ENCODE data around the gene ICA1L. TPM values are rescaled to one million over a fixed set of nuclear protein-coding genes. Genes with fewer than 3 reads are reported as not detected.
"Not testable (repeated sequence)": the region's sequence is repeated elsewhere in the genome, so short reads cannot be mapped to it uniquely, and the experiment has no call there.

ICA1L gene
- total RNA-seq, 2 donors from 2014 or later = 5.2 to 9.7 TPM

GRCh38 chr2:202824901-202825300 lies 46.7 kb downstream of the ICA1L start:
- DNase-seq (ENCODE audit: low spot score) = no peak
- Mint-ChIP-seq H3K4me3 (no peak overlapping the region), H3K27ac (no peak overlapping the region), H3K9me3 (no peaks in the 10 kb centered on the region), H3K36me3 (peaks cover 5% of the 10 kb centered on the region), H3K27me3 (no peaks in the 10 kb centered on the region), H3K4me1 (ENCODE audit: low read depth in 2 of 2) (no peaks in the 10 kb centered on the region)
- no peak for ATAC-seq

- no peaks in the 10 kb centered on the region for H3K9me3 Mint-ChIP-seq
- H3K4me3 Mint-ChIP-seq = no peak overlapping the region
- DNase-seq (ENCODE audit: low spot score) = no peak
- no peaks in the 10 kb centered on the region for H3K27me3 Mint-ChIP-seq
- no peak overlapping the region for H3K27ac Mint-ChIP-seq
- ATAC-seq = no peak
- peaks cover 5% of the 10 kb centered on the region for H3K36me3 Mint-ChIP-seq
- no peaks in the 10 kb centered on the region for H3K4me1 Mint-ChIP-seq (ENCODE audit: low read depth in 2 of 2)
Observed at GRCh38 chr2:202822411-202822810, 49.2 kb downstream of the ICA1L start.

DNA sequence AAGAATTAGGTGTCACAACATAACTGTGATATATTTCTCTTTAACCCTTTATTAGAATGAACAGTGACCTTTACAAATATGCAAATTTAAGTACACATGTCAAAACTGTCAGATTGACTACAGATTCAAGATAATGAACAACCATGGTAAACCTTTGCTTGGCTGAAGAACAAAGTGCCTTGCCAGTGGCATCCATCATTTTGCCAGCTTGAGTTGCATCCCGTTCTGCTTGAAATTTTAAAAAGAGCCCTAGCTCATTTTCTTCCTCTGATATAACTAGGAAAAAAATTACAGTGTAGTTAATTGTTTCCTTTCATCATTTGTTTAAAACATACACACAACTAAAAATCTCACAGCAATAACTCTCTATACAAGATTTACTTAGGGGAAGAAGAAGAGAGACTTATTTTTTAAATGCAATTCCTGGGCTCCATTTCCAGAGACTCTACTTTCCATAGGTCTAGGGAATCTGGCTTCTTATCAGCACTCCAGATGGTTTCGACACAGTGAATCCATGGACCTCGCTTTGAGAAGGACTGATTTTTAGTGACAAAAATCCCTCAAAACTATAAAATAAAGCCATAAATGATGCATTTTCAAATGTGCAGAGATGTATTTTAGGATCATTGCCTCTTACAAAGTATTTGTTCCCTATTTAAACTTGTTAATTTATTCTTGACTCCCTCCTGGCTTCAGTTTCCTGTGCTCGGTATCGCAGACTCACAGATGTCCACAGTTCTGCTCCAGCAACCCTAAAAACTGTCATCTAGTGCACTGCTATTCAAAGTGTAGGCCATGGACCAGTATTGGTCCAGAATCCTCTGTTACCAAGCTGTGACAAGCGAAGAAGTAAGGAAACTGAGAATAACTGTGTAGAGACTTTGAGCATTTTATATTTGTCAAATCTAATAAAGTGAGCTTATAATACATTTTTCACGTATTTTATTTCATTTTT lies 50.1 kb downstream of the ICA1L start:
- no peaks in the 10 kb centered on the region for H3K4me1 Mint-ChIP-seq (ENCODE audit: low read depth in 2 of 2)
- no peak overlapping the region for H3K27ac Mint-ChIP-seq
- peaks cover 5% of the 10 kb centered on the region for H3K36me3 Mint-ChIP-seq
- H3K27me3 Mint-ChIP-seq = no peaks in the 10 kb centered on the region
- no peaks in the 10 kb centered on the region for H3K9me3 Mint-ChIP-seq
- H3K4me3 Mint-ChIP-seq = no peak overlapping the region
- ATAC-seq (no peak), DNase-seq (ENCODE audit: low spot score) (no peak)

DNA sequence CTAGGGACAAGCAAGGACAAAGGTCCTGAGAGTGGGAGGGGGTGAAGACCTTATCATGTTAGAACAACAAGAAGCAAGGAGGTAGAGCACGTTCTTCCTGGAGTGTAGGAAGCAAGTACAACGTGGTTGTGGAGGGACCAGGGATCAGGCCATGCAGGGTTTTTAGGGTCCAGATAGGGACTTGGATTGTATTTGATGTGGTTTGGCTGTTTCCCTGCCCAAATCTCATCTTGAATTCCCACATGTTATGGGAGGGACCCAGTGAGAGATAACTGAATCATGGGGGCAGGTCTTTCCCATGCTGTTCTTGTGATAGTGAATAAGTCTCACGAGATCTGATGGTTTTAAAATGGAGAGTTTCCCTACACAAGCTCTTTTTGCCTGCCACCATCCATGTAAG lies 53.2 kb downstream of the ICA1L start:
- DNase-seq (ENCODE audit: low spot score) = no peak
- Mint-ChIP-seq H3K27ac (no peak overlapping the region), H3K27me3 (no peaks in the 10 kb centered on the region), H3K4me1 (ENCODE audit: low read depth in 2 of 2) (no peaks in the 10 kb centered on the region), H3K4me3 (no peak overlapping the region), H3K36me3 (peaks cover 4% of the 10 kb centered on the region), H3K9me3 (no peaks in the 10 kb centered on the region)
- ATAC-seq = no peak

- Mint-ChIP-seq H3K27me3 (no peaks in the 10 kb centered on the region), H3K27ac (no peak overlapping the region), H3K9me3 (no peaks in the 10 kb centered on the region), H3K4me1 (ENCODE audit: low read depth in 2 of 2) (no peaks in the 10 kb centered on the region), H3K4me3 (no peak overlapping the region), H3K36me3 (peaks cover 4% of the 10 kb centered on the region)
- no peak for ATAC-seq
- DNase-seq (ENCODE audit: low spot score) = no peak
Observed at GRCh38 chr2:202817771-202818170, 53.8 kb downstream of the ICA1L start.

- no peak overlapping the region for H3K27ac Mint-ChIP-seq
- H3K9me3 Mint-ChIP-seq = no peaks in the 10 kb centered on the region
- ATAC-seq (no peak), DNase-seq (ENCODE audit: low spot score) (no peak)
- H3K4me1 Mint-ChIP-seq (ENCODE audit: low read depth in 2 of 2) = no peaks in the 10 kb centered on the region
- H3K27me3 Mint-ChIP-seq = no peaks in the 10 kb centered on the region
- H3K36me3 Mint-ChIP-seq = peaks cover 4% of the 10 kb centered on the region
- H3K4me3 Mint-ChIP-seq = no peak overlapping the region
Observed at GRCh38 chr2:202815548-202816360, 55.8 kb downstream of the ICA1L start.

DNA sequence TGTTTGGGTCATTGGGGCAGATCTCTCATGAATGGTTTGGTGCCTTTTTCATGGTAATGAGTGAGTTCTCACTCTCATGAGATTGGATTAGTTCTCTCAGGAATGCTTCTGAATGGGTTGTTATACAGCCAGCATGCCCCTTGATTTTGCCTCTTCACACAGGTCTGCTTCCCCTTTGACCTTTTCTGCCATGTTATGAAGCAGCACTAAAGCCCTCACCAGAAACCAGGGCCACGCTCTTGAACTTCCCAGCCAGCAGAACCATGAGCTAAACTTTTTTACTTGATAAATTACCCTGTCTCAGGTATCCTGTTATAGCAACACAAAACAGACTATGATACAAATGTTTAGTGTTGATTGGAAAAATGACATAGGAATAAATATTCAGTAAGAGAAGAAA lies 57.3 kb downstream of the ICA1L start:
- no peak for ATAC-seq
- no peak overlapping the region for H3K27ac Mint-ChIP-seq
- H3K4me3 Mint-ChIP-seq = no peak overlapping the region
- no peaks in the 10 kb centered on the region for H3K27me3 Mint-ChIP-seq
- no peak for DNase-seq (ENCODE audit: low spot score)
- peaks cover 4% of the 10 kb centered on the region for H3K36me3 Mint-ChIP-seq
- H3K4me1 Mint-ChIP-seq (ENCODE audit: low read depth in 2 of 2) = no peaks in the 10 kb centered on the region
- no peaks in the 10 kb centered on the region for H3K9me3 Mint-ChIP-seq

DNA sequence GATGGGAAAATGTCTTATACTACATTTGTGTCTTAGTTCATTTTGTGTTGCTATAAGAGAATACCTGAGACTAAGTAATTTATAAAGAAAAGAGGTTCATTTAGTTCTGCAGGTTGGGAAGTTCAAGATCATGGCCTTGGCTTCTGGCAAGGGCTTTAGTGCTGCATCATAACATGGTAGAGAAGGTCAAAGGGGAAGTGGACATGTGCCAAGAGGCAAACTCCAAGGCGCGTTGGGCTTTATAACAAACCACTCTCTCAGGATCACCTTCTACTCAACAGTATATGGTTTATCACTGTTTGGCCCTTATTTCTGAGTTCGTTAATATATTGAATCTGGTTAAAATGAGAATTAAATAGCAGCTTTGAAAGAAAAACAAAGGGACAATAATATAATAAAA lies 58.2 kb downstream of the ICA1L start:
- H3K4me1 Mint-ChIP-seq (ENCODE audit: low read depth in 2 of 2) = no peaks in the 10 kb centered on the region
- ATAC-seq = no peak

DNA sequence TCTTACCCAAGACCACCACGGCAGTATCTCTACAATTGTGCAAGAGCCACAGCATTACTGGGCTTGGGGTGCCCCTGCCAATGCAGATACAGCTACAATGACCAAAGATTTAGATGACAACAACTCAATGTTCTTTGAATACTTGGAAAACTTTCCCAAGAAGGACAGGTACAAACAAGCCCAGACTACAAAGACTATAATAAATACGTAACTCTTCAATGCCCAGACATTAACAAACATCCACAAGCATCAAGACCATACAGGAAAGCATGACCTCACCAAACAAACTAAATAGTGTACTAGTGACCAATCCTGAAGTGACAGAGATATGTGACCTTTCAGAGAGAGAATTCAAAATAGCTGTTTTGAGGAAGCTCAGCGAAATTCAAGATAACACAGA lies 62.8 kb downstream of the ICA1L start:
- no peak overlapping the region for H3K27ac Mint-ChIP-seq

More for the DNA sequence above, 58.2 kb downstream of the ICA1L start:
- DNase-seq (ENCODE audit: low spot score) = no peak
- H3K4me3 Mint-ChIP-seq = no peak overlapping the region
- peaks cover 8% of the 10 kb centered on the region for H3K36me3 Mint-ChIP-seq
- no peaks in the 10 kb centered on the region for H3K27me3 Mint-ChIP-seq
- no peak overlapping the region for H3K27ac Mint-ChIP-seq
- H3K9me3 Mint-ChIP-seq = no peaks in the 10 kb centered on the region

DNA sequence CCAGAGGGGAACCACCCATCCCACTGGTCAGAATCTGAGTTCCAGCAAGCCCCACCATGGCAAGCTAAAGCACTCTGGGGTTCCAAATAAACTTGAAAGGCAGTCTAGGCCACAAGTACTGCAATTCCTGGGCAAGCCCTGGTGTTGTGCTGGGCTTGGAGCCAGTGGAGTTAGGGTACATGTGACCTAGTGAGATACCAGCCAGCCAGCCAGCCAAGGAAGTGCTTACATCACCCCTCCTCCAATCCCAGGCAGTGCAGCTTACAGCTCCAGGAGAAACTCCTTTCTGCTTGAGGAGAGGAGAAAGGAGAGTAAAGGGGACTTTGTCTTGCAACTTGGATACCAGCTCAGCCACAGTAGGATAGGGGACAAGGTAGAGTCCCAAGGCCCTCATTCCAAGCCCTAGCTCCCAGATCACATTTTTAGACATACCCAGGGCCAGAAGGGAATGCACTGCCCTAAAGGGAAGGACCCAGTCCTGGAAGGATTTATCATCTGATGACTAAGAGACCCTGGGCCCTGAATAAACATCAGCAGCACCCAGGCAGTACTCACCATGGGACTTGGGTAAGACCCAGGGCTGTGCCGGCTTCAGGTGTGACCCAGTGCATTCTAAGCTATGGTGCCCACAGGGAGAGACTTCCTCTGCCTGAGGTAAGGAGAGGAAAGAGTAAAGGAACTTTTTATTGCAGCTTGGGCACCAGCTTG lies 64.0 kb downstream of the ICA1L start:
- not testable (repeated sequence) for H3K27ac Mint-ChIP-seq; H3K9me3 Mint-ChIP-seq; H3K27me3 Mint-ChIP-seq; DNase-seq (ENCODE audit: low spot score); H3K4me3 Mint-ChIP-seq; H3K4me1 Mint-ChIP-seq (ENCODE audit: low read depth in 2 of 2); H3K36me3 Mint-ChIP-seq
- ATAC-seq = peak in 1 of 2 donors; percentile 50

More for the DNA sequence above, 62.8 kb downstream of the ICA1L start:
- ATAC-seq (no peak), DNase-seq (ENCODE audit: low spot score) (no peak)
- H3K4me1 Mint-ChIP-seq (ENCODE audit: low read depth in 2 of 2) = no peaks in the 10 kb centered on the region
- H3K27me3 Mint-ChIP-seq = no peaks in the 10 kb centered on the region
- no peaks in the 10 kb centered on the region for H3K9me3 Mint-ChIP-seq
- no peak overlapping the region for H3K4me3 Mint-ChIP-seq
- H3K36me3 Mint-ChIP-seq = peaks cover 4% of the 10 kb centered on the region

DNA sequence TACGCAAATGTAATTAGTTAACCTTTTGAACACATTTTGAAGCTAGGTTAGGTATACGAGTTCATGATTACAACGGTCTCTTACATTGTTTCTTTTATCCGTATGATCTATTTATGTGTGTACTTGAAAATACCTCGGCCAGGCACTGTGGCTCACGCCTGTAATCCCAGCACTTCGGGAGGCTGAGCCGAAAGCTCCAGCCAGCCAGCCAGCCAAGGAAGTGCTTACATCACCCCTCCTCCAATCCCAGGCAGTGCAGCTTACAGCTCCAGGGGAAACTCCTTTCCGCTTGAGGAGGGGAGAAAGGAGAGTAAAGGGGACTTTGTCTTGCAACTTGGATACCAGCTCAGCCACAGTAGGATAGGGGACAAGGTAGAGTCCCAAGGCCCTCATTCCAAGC lies 65.7 kb downstream of the ICA1L start:
- H3K36me3 Mint-ChIP-seq; H3K4me3 Mint-ChIP-seq; H3K27ac Mint-ChIP-seq; ATAC-seq; H3K27me3 Mint-ChIP-seq; DNase-seq (ENCODE audit: low spot score); H3K4me1 Mint-ChIP-seq (ENCODE audit: low read depth in 2 of 2); H3K9me3 Mint-ChIP-seq: not testable (repeated sequence)

- no peaks in the 10 kb centered on the region for H3K27me3 Mint-ChIP-seq
- H3K9me3 Mint-ChIP-seq = peaks cover 3% of the 10 kb centered on the region
- peaks cover 10% of the 10 kb centered on the region for H3K36me3 Mint-ChIP-seq
- no peak for ATAC-seq
- H3K4me1 Mint-ChIP-seq (ENCODE audit: low read depth in 2 of 2) = no peaks in the 10 kb centered on the region
- no peak overlapping the region for H3K27ac Mint-ChIP-seq
- H3K4me3 Mint-ChIP-seq = no peak overlapping the region
- no peak for DNase-seq (ENCODE audit: low spot score)
Observed at GRCh38 chr2:202797944-202798343, 73.6 kb downstream of the ICA1L start.

DNA sequence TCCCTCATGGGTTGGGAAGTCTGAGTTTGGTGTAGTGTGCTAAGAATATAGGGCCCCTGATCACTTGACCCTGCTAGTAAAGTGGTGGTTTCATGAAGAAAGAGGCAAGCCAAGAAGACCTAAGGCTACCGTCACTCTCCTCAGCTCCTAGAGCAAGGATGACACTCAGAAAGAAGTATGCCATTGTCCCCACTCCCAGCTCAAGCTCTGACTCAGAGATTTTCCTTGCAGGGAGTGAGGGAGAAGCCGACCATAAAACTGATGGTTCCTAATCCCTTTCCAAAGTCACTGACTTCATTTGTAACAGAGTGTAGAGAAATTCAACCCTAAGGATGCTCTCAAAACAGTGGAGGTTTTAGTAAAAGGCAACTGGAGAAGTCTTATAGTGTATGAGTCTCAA lies 80.9 kb downstream of the ICA1L start:
- Mint-ChIP-seq H3K27me3 (no peaks in the 10 kb centered on the region), H3K36me3 (no peaks in the 10 kb centered on the region), H3K4me3 (no peak overlapping the region), H3K4me1 (ENCODE audit: low read depth in 2 of 2) (no peaks in the 10 kb centered on the region), H3K27ac (no peak overlapping the region), H3K9me3 (no peaks in the 10 kb centered on the region)
- no peak for DNase-seq (ENCODE audit: low spot score)
- no peak for ATAC-seq

DNA sequence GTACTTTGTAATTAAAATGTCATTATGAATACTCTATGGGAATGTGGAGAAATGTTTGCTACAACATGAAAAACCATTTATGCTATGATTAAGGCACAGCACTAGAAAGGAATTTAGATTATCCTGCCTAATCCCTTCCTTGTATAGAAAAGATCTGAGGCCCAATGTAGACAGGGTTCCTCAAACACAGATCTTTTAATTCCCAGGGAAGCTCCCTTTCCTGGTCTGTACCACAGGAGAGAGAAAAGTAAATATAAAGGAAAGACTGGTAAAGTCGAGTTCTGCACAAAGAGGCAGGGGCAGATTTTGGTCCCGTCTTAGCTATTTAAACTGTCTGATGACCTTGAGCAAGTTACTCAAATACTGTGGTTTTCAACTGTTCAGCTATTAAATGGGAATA lies 84.7 kb downstream of the ICA1L start:
- no peaks in the 10 kb centered on the region for H3K4me1 Mint-ChIP-seq (ENCODE audit: low read depth in 2 of 2)
- H3K4me3 Mint-ChIP-seq = no peak overlapping the region
- no peaks in the 10 kb centered on the region for H3K27me3 Mint-ChIP-seq
- no peak overlapping the region for H3K27ac Mint-ChIP-seq
- DNase-seq (ENCODE audit: low spot score) (no peak), ATAC-seq (no peak)
- H3K36me3 Mint-ChIP-seq = no peaks in the 10 kb centered on the region
- H3K9me3 Mint-ChIP-seq = no peaks in the 10 kb centered on the region

Measured in natural killer cell treated with Interleukin-12 subunit alpha and Interleukin-12 subunit beta and Interleukin-15 and Interleukin-18, amount 100 ng/mL, for 72 hours (primary cell).